ENCODE measurements around the gene NTPCR. TPM values are rescaled to one million over a fixed set of nuclear protein-coding genes. Genes with fewer than 3 reads are reported as not detected.

NTPCR gene
- total RNA-seq, 2 donors from 2014 or later: 28.3 to 29.1 TPM

GRCh38 chr1:232970508-232970907 lies 20.1 kb downstream of the NTPCR start:
- H3K27me3 ChIP-seq (replicated peaks; ENCODE audit: insufficient read depth): no peaks in the 10 kb centered on the region
- H3K36me3 ChIP-seq: no peaks in the 10 kb centered on the region
- DNase-seq (ENCODE audit: low spot score): no peak
- WGBS: 90% methylated on average over 4 of the region's 4 CpGs
- intact Hi-C loops (cut with DNase I): no loop called here
- no peaks in the 10 kb centered on the region for H3K9me3 ChIP-seq
- no peak overlapping the region for H3K4me3 ChIP-seq
- no peak overlapping the region for H3K27ac ChIP-seq
- no peaks in the 10 kb centered on the region for H3K4me1 ChIP-seq (replicated peaks)
- no peak for TF ChIP-seq CTCF (IDR thresholded peaks at IDR 0.05)
- no peak for TF ChIP-seq POLR2A (IDR thresholded peaks at IDR 0.05)

- WGBS: 82% methylated on average over 2 of the region's 2 CpGs
These were observed 23.5 kb downstream of the NTPCR start for GRCh38 chr1:232973652-232974611.

GRCh38 chr1:232974971-232975370 lies 24.6 kb downstream of the NTPCR start:
- peaks cover 0 to 6% of the 10 kb centered on the region in 2 donors for H3K36me3 ChIP-seq
- H3K27ac ChIP-seq: no peak overlapping the region
- H3K27me3 ChIP-seq (replicated peaks; ENCODE audit: insufficient read depth): no peaks in the 10 kb centered on the region
- TF ChIP-seq POLR2A (IDR thresholded peaks at IDR 0.05): no peak
- no peak for TF ChIP-seq CTCF (IDR thresholded peaks at IDR 0.05)
- TF ChIP-seq POLR2AphosphoS5 (IDR thresholded peaks at IDR 0.05): no peak
- no peaks in the 10 kb centered on the region for H3K4me1 ChIP-seq (replicated peaks)
- H3K9me3 ChIP-seq: no peaks in the 10 kb centered on the region
- intact Hi-C loops (cut with DNase I): no loop called here
- H3K4me3 ChIP-seq: no peak overlapping the region
- DNase-seq (ENCODE audit: low spot score): no peak
- 49% methylated on average over 3 of the region's 3 CpGs for WGBS

More at GRCh38 chr1:232973652-232974611, 23.5 kb downstream of the NTPCR start:
- no peak overlapping the region for H3K4me3 ChIP-seq
- no peaks in the 10 kb centered on the region for H3K27me3 ChIP-seq (replicated peaks; ENCODE audit: insufficient read depth)
- TF ChIP-seq POLR2AphosphoS5 (IDR thresholded peaks at IDR 0.05) (no peak), POLR2A (IDR thresholded peaks at IDR 0.05) (no peak), CTCF (IDR thresholded peaks at IDR 0.05) (no peak)
- no peak for DNase-seq (ENCODE audit: low spot score)
- H3K27ac ChIP-seq: no peak overlapping the region
- no peaks in the 10 kb centered on the region for H3K9me3 ChIP-seq
- intact Hi-C loops (cut with DNase I): no loop called here
- no peaks in the 10 kb centered on the region for H3K4me1 ChIP-seq (replicated peaks)
- peaks cover 0 to 6% of the 10 kb centered on the region in 2 donors for H3K36me3 ChIP-seq

GRCh38 chr1:232978091-232978634 lies 27.8 kb downstream of the NTPCR start:
- H3K4me1 ChIP-seq (replicated peaks): no peaks in the 10 kb centered on the region
- H3K36me3 ChIP-seq: peaks cover 0 to 6% of the 10 kb centered on the region in 2 donors
- no peak overlapping the region for H3K27ac ChIP-seq
- no peaks in the 10 kb centered on the region for H3K9me3 ChIP-seq
- 51% methylated on average over 8 of the region's 8 CpGs for WGBS
- H3K27me3 ChIP-seq (replicated peaks; ENCODE audit: insufficient read depth): no peaks in the 10 kb centered on the region
- intact Hi-C loops (cut with DNase I): no loop called here
- DNase-seq (ENCODE audit: low spot score): no peak
- no peak overlapping the region for H3K4me3 ChIP-seq
- TF ChIP-seq POLR2A (IDR thresholded peaks at IDR 0.05) (no peak), POLR2AphosphoS5 (IDR thresholded peaks at IDR 0.05) (no peak), CTCF (IDR thresholded peaks at IDR 0.05) (no peak)

All from prostate gland (tissue), 2 donors.